HG03066 (cell line): Measurements from ENCODE around the gene ZNF248.
"Not testable (repeated sequence)": the region's sequence is repeated elsewhere in the genome, so short reads cannot be mapped to it uniquely, and the experiment has no call there.

Experiments
- ATAC-seq: cut with Tn5 transposase; IDR thresholded peaks from one replicate; pipeline ENCODE4 v1.9.1; 2021; ENCODE audit warnings: low read depth; ENCODE audit not compliant: unreplicated experiment

Gene ZNF248

GRCh38 chr10:37752334-37752875, 105.0 kb downstream of the ZNF248 start:
- ATAC-seq, result no peak

GRCh38 chr10:37748170-37748569, 109.2 kb downstream of the ZNF248 start:
- no peak for ATAC-seq

GRCh38 chr10:37747081-37747480, 110.3 kb downstream of the ZNF248 start:
- no peak for ATAC-seq

- ATAC-seq, result no peak
Measured at GRCh38 chr10:37741831-37742230, 115.6 kb downstream of the ZNF248 start.

GRCh38 chr10:37739181-37739580, 118.2 kb downstream of the ZNF248 start:
- ATAC-seq, result no peak

- not testable (repeated sequence) for ATAC-seq
Measured at GRCh38 chr10:37738241-37738640, 119.2 kb downstream of the ZNF248 start.

- ATAC-seq, result no peak
Measured at GRCh38 chr10:37737336-37737735, 120.1 kb downstream of the ZNF248 start.

GRCh38 chr10:37736120-37736519, 121.3 kb downstream of the ZNF248 start:
- ATAC-seq, result no peak

GRCh38 chr10:37734971-37735370, 122.4 kb downstream of the ZNF248 start:
- ATAC-seq, result no peak
